H4 (cell line): Measurements from ENCODE around the gene LDAF1. TPM values are rescaled to one million over a fixed set of nuclear protein-coding genes. Genes with fewer than 3 reads are reported as not detected.
"Not testable (repeated sequence)": the region's sequence is repeated elsewhere in the genome, so short reads cannot be mapped to it uniquely, and the experiment has no call there.

Experiments
- DNase-seq: peaks from one replicate; pipeline ENCODE4 v3.0.0-alpha.2; 2015; ENCODE audit warnings: low spot score
- total RNA-seq: library from RNA; depleted of rRNA; stranded (reverse); fragments of >200 nt; shearing (Covaris generic); gene quantifications from 2 replicates; pipeline ENCODE4 v1.2.3, GENCODE V29; 2014; rRNA removed

LDAF1 gene
- 14.8 and 18.0 TPM in 2 replicates for total RNA-seq

DNA sequence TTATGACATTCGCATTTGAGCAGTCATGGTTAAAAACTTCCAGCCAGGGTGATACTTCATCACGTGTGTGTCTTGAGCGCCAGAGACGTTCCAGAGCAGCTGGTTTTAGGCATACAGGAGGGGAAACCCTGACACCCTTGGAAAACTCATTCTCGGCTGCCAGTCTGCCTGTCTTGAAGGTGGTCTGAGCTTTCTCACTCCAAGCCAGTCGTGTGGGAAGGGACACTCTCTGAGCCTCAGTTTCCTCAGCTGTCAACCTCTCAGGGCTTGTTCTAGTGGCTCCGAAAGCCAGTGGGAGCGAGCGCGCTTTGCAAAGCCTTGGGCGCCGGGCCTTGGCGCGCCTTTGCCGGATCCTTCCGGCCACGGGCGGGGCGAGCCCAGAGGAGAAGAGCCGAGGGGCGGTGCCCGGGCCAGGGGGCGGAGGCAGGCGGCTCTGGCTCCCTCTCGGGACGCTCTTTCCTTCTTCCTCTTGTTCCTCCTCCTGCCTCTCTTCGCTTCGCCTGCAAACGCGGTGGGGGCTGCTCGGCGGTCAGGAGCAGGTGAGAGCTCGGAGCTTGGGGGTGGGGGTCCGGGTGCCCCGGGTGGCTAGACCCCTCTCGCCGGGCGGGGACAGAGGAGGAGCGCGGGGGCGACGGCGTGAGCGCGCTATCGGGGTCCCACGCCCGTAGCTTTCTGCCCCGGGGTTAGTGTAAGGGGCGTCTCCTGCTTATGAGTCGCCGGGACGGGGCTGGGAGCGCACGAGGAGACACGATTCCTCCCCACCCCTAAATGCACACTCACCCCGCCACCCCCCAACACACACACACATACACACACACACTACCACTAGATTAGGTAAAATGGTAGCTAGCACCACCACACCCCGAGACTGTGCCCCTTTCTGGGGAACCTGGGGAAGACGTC, at the start of gene LDAF1:
TSS of gene LDAF1 (plus strand) at position 467 of the 903 bp plus-strand sequence. CDS start 2,509 bp downstream, outside the sequence.
- DNase-seq, result peak; percentile 54

GRCh38 chr16:21115551-21115950, 42.9 kb upstream of the LDAF1 start:
- not testable (repeated sequence) for DNase-seq

DNA sequence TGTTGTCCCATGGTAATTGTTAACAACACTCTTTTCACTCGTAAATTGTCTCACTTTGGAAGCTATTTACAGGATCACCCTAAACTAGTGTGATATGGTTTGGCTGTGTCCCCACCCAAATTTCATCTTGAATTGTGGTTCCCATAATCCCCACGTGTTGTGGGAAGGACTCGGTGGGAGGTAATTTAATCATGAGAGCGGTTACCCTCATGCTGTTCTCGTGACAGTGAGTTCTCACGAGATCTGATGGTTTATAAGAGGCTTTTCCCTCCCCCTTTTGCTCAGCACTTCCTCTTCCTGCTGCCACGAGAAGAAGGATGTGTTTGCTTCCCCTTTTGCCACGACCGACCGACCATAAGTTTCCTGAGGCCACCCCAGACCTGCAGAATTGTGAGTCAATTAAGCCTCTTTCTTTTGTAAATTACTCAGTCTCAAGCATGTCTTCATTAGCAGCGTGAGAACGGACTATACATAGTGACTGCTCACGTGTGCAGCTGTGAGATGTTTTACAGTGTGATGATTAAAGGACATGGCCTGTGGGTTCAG, 42.3 kb upstream of the LDAF1 start:
- DNase-seq, result no peak

DNA sequence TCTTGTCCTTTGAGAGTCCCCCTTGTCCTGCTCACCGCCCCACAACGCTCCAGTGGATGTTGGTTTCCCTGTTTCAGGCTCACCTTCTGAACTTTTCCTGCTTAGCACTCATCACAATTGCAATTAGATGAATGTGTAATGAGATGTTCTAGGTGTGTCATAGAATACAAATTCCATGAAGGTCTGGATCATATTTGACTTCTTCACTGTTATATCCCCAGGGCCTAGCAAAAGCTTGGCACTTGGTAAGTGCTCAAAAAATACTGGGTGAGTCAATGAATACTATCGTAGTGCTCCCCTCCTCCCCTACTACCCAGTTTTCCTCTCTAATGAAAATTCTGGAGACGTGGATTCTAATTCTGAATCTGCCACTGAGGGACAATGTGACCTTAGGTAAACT, 40.9 kb upstream of the LDAF1 start:
- no peak for DNase-seq

DNA sequence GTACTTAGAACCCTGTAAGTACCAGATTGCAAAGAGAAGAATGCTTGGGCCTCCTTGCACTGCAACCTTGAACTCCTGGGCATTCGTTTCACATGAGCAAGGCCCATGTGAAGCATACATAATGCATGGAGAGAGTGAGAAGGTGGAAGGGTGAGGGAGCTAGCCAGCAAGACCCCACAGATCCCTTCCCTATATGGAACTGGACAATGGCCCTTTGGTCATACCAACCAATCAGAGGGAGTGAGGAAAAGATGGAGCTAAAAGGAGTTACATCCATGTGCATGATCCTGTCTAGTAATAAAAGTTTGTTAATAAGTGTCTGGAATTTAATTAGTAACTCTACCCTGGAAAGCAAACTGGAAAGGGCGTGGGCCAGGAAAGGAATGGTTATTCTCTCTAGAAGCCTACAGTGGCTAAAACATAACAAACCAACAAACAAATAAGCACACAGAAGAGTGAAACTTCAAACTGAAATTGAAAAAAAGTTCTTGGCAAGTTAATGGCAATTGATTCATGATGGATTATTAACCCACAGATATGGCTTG, 37.4 kb upstream of the LDAF1 start:
- no peak for DNase-seq

DNA sequence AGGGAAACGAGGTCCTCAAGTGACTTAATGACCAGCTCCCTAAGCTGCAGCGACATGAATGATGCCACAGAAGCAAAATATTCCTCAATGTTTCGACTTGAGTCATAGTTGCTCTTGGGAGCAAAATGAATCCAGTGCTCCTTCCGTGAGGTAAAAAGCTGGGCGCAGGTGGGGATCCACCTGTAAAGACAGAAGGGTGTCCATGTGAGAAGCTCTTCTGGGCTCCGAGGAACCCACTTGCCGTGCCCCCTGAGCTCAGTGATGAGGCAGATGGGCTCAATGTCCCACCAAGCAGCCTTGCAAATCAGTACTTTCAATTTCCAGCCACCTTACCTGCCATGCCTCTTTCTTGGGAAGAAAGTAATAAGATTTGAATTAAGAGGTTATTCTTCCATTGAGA, 33.3 kb upstream of the LDAF1 start:
- DNase-seq, result no peak

DNA sequence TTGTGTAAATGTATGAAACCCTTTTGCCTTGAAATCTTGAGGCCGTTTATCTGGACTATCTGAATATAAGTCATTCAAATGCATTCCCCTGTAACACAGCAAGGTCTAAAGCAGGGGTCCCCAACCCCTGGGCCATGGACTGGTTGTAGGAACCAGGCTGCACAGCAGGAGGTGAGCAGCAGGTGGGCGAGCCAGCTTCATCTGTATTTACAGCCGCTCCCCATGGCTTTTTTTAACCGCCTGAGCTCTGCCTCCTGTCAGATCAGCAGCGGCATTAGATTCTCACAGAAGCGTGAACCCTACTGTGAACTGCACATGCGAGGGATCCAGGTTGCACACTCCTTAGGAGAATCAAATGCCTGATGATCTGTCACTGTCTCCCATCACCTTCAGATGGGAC, 32.0 kb upstream of the LDAF1 start:
- no peak for DNase-seq

GRCh38 chr16:21128991-21129390, 29.5 kb upstream of the LDAF1 start:
- no peak for DNase-seq

- DNase-seq, result no peak
Observed at GRCh38 chr16:21130811-21131210, 27.7 kb upstream of the LDAF1 start.

DNA sequence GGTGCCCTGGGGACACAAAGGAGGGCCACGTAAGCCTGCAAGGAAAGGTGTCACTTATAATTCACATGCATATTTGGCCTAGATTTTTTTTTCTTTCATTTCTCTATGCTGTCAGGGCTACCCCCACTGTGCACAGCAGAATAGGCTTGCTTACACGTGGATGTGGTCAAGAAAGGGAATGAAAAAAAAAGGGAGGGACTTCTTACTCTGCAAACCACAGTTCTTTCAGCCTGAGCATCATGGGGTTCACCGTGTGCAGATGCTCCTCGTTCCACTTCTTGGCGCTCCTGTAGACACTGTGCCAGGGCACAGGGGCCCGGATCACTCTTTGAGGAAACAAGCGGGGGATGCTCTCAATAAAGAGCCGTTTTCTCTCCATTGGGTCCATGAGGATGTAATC, 24.4 kb upstream of the LDAF1 start:
- no peak for DNase-seq

- DNase-seq, result no peak
Observed at GRCh38 chr16:21145738-21146137, 12.7 kb upstream of the LDAF1 start.

DNA sequence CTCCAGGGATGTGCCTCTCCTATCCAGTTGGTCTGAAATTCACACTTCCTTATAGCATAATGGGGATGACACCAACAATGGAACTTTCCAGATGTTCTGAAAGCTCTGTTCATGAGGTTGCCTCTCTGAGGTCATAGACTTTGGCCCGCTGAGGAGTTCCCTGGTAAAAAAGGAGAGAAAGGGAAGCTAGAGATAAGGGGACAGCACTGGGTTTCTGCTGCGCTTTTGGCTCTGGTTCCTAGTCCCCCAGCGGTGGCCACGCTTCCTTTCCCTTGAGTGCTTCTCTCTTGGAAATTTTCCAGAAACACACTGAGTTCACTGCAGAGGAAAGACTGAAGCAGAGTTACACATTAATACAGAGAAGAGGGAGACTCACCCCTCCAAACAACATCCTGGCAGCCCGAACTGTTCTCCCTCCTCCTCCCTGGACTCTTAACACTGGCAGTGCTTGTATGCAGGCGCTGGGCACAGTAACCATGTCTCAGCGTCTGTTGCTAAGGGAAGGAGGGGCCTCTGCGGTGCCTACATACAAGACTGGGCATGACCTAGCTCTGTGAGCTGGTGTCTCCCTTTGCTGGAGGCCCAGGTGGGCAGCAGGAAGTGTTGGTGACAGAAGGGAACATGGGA, 8.0 kb upstream of the LDAF1 start, which contains the start of gene DNAH3:
TSS of gene DNAH3 (minus strand) at position 472 of the 627 bp plus-strand sequence. CDS start 527 bp downstream, outside the sequence.
- no peak for DNase-seq

DNA sequence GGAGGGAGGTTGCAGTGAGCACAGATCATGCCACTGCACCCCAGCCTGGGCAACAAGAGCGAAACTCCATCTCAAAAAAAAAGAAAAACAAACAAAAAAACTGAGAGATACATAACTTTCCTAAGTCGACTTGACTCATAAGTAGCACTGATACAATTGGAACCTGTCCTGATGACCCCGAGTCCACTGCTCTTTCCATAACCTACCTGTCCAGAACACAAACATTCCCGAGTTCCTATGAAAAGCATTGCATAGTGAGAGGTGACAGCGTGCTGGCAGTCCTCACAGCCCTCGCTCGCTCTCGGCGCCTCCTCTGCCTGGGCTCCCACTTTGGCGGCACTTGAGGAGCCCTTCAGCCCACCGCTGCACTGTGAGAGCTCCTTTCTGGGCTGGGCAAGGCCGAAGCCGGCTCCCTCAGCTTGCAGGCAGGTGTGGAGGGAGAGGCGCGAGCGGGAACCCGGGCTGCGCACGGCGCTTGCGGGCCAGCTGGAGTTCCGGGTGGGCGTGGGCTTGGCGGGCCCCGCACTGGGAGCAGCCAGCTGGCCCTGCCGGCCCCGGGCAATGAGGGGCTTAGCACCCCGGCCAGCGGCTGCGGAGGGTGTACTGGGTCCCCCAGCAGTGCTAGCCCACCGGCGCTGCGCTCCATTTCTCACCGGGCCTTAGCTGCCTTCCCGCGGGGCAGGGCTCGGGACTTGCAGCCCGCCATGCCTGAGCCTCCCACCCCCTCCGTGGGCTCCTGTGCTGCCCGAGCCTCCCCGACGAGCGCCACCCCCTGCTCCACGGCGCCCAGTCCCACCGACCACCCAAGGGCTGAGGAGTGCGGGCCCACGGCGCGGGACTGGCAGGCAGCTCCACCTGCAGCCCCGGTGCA, 6.1 kb upstream of the LDAF1 start:
- DNase-seq, result not testable (repeated sequence)

DNA sequence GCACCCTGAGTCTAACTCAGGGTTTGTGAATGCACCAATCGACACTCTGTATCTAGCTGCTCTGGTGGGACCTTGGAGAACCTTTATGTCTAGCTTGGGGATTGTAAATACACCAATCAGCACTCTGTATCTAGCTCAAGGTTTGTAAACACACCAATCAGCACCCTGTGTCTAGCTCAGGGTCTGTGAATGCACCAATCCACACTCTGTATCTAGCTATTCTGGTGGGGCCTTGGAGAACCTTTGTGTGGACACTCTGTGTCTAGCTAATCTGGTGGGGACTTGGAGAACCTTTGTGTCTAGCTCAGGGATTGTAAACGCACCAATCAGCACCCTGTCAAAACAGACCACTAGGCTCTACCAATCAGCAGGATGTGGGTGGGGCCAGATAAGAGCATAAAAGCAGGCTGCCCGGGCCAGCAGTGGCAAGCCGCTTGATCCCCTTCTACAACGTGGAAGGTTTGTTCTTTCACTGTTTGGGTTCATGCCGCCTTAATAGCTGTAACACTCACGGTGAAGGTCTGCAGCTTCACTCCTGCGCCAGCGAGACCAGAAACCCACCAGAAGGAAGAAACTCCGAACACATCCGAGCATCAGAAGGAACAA, 5.2 kb upstream of the LDAF1 start:
- DNase-seq, result not testable (repeated sequence)

DNA sequence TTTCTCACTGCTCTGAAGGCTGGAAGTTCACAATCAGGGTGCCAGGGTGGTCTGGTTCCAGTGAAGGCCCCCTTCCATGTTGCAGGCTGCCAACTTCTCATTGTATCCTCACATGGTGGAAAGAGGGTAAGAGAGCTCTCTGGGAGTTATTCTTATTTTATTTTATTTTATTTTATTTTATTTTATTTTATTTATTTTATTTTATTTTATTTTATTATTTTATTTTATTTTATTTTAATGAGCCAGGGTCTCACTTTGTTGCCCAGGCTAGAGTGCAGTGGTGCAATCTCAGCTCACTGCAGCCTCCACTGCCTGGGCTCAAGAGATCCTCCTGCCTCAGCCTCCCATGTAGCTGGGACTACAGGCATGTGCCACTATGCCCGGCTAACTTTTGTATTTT, 2.5 kb upstream of the LDAF1 start:
- not testable (repeated sequence) for DNase-seq

GRCh38 chr16:21156767-21157467, 1.6 kb upstream of the LDAF1 start:
- peak; percentile 73 for DNase-seq

GRCh38 chr16:21157632-21158031, 842 bp upstream of the LDAF1 start:
- no peak for DNase-seq

DNA sequence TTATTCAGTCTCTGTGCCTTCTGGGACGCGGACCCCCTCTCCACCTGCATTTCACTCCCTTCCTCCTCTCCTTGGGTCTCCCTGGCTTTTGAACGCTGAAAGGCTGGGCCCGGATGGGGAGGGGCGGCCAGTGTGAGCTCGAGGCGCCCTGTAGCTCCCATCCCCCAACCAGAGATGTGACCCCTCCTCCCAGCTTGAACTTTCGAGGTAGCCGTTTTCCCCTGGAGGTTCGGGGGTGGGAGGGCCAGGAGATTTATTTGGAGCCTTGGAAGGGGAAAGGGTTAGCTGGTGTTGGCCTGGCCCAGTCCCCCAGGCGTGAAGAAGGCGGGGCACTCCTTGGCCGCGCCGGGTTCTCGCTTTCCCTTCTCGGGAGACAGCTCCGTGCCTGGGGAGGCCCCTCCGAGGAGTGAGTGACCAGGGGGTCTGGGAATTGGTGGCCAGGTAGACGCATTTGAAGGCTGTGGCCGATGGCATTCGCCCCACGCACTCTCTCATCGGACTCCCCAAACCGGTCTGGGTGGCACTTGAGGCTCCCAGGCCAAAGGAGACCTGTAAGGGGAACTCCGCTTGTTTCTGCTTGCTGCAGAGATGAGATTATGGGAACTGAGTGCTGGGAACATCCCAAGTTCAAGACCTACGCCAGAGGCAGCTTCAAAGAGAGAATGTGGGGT, 942 bp downstream of the LDAF1 start:
- no peak for DNase-seq

DNA sequence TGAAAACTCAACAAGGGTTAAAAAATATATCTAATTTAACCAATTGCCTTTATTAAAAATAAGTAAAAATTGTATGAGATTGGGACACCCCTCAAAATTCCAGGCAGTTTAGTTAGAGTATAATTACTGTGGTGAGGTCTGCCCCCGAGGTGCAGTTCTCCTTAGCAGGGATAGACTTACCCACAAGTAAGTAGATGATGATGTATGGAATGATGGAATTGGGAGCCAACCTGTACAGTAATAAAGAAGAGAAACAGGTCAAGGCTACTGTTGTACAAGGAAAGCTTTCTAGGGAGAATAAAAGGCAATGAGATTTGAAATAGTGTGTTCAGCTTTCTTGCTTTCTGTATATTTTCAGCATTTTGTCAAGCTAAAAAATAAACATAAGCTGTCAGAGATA, 1.8 kb downstream of the LDAF1 start:
- DNase-seq, result no peak

DNA sequence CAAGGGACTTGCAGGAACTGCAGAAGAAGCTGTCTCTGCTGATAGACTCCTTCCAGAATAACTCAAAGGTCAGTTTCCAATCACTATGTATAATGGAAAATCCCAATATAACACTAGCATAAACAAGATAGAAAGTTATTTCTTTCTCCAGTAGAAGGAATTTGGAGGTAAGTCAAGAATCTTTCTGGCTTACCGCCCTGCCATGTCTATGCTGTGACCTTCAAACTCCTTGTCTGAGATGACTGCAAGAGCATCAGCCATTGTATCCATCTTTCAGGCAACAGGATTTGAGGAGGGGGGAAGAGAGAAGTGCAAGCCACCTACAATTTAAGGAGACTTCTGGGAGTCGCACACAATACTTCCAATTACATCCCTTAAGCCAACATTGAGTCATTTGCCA, 2.7 kb downstream of the LDAF1 start:
- DNase-seq, result no peak
